Choroid plexus epithelial cell (primary cell): Measurements from ENCODE around the gene NFASC.

ENCODE experiments used
- DNase-seq: peaks from one replicate; pipeline ENCODE4 v3.0.0-alpha.2; 2010; ENCODE audit warnings: low read depth
- H3K4me3 ChIP-seq: 2 replicates; pipeline ENCODE4 v1.5.1; 2011; ENCODE audit warnings: low read depth, mild to moderate bottlenecking, control low read depth, low read length, moderate library complexity
- CTCF ChIP-seq: conservative IDR thresholded peaks from 2 replicates; pipeline ENCODE4 v1.5.1; 2011; ENCODE audit warnings: low read depth, mild to moderate bottlenecking, control low read depth, inconsistent platforms, low read length, moderate library complexity

Gene NFASC

GRCh38 chr1:205042911-205043806, 172.5 kb downstream of the NFASC start, which contains the start of gene CNTN2:
TSS of gene CNTN2 (plus strand) at chr1:205043212. CDS start at chr1:205053186, 9,974 bp downstream.
- H3K4me3 ChIP-seq, result no peak within 1 kb of the TSS
- DNase-seq, result no peak
- TF ChIP-seq CTCF, result no peak

GRCh38 chr1:205043866-205044265, 173.2 kb downstream of the NFASC start:
- no peak for DNase-seq
- H3K4me3 ChIP-seq, result no peak overlapping the region
- no peak for TF ChIP-seq CTCF

GRCh38 chr1:205044741-205045140, 174.1 kb downstream of the NFASC start:
- no peak for TF ChIP-seq CTCF

GRCh38 chr1:205045146-205045545, 174.5 kb downstream of the NFASC start:
- TF ChIP-seq CTCF, result no peak
- no peak overlapping the region for H3K4me3 ChIP-seq
- DNase-seq, result no peak

More at GRCh38 chr1:205044741-205045140, 174.1 kb downstream of the NFASC start:
- no peak for DNase-seq
- no peak overlapping the region for H3K4me3 ChIP-seq

GRCh38 chr1:205046870-205047269, 176.2 kb downstream of the NFASC start:
- no peak overlapping the region for H3K4me3 ChIP-seq
- no peak for TF ChIP-seq CTCF
- DNase-seq, result no peak

- DNase-seq, result no peak
- TF ChIP-seq CTCF, result no peak
- H3K4me3 ChIP-seq, result no peak overlapping the region
Observed at GRCh38 chr1:205047764-205048231, 177.1 kb downstream of the NFASC start.
